Fibroblast of the conjunctiva (primary cell): Measurements from ENCODE around the gene IL17B.
A peak's percentile ranks its signal among the peaks of the same experiment; 100 is the strongest.
"Not testable (repeated sequence)": the region's sequence is repeated elsewhere in the genome, so short reads cannot be mapped to it uniquely, and the experiment has no call there.

Experiments
- DNase-seq: peaks from one replicate; pipeline ENCODE4 v3.0.0-alpha.2; 2010; ENCODE audit warnings: low read depth

Gene IL17B

GRCh38 chr5:149400304-149400703 is 21.2 kb upstream of the IL17B start:
- DNase-seq, result no peak

GRCh38 chr5:149399775-149400174 is 20.7 kb upstream of the IL17B start:
- no peak for DNase-seq

- not testable (repeated sequence) for DNase-seq
These were observed 19.7 kb upstream of the IL17B start for GRCh38 chr5:149398747-149399266.

GRCh38 chr5:149397530-149397929 is 18.4 kb upstream of the IL17B start:
- DNase-seq, result peak; percentile 96

GRCh38 chr5:149394996-149395395 is 15.9 kb upstream of the IL17B start:
- DNase-seq, result not testable (repeated sequence)

GRCh38 chr5:149392718-149393117 is 13.6 kb upstream of the IL17B start:
- DNase-seq, result no peak

- no peak for DNase-seq
These were observed 12.4 kb upstream of the IL17B start for GRCh38 chr5:149391524-149391923.

GRCh38 chr5:149391076-149391475 is 12.0 kb upstream of the IL17B start:
- not testable (repeated sequence) for DNase-seq

- no peak for DNase-seq
These were observed 10.7 kb upstream of the IL17B start for GRCh38 chr5:149389552-149390495.

- no peak for DNase-seq
These were observed 9.6 kb upstream of the IL17B start for GRCh38 chr5:149388498-149389190.

- peak; percentile 67 for DNase-seq
These were observed 8.9 kb upstream of the IL17B start for GRCh38 chr5:149387982-149388381.

- no peak for DNase-seq
These were observed 8.1 kb upstream of the IL17B start for GRCh38 chr5:149387081-149387631.

GRCh38 chr5:149386166-149386565 is 7.1 kb upstream of the IL17B start:
- DNase-seq, result no peak

- DNase-seq, result no peak
These were observed 4.3 kb upstream of the IL17B start for GRCh38 chr5:149383399-149383798.

GRCh38 chr5:149382517-149383220 is 3.6 kb upstream of the IL17B start:
- DNase-seq, result no peak

- no peak for DNase-seq
These were observed 2.9 kb upstream of the IL17B start for GRCh38 chr5:149381986-149382338.

GRCh38 chr5:149381261-149381985 is 2.3 kb upstream of the IL17B start:
- no peak for DNase-seq

- DNase-seq, result no peak
These were observed 1.5 kb upstream of the IL17B start for GRCh38 chr5:149380466-149381121.

- DNase-seq, result no peak
These were observed 804 bp upstream of the IL17B start for GRCh38 chr5:149379818-149380374.

GRCh38 chr5:149378241-149378820 is 761 bp downstream of the IL17B start:
- DNase-seq, result no peak
